PC-3 (cell line): ENCODE data around the gene RXRA.

Experiments
- EZH2 ChIP-seq: fragments of 300-600 bp; sonication (generic); IDR thresholded peaks from one replicate; pipeline ENCODE4 v1.6.1; 2017; ENCODE audit warnings: antibody characterized with exemption, mild to moderate bottlenecking, low read length; ENCODE audit not compliant: unreplicated experiment
- TF ChIP-seq, protein P1 (sequence below): fragments of 300-600 bp; sonication (generic); conservative IDR thresholded peaks from 2 replicates; pipeline ENCODE4 v1.5.1; 2017; ENCODE audit warnings: antibody characterized with exemption, low read depth, mild to moderate bottlenecking, low read length

- TF ChIP-seq, protein P1, sequence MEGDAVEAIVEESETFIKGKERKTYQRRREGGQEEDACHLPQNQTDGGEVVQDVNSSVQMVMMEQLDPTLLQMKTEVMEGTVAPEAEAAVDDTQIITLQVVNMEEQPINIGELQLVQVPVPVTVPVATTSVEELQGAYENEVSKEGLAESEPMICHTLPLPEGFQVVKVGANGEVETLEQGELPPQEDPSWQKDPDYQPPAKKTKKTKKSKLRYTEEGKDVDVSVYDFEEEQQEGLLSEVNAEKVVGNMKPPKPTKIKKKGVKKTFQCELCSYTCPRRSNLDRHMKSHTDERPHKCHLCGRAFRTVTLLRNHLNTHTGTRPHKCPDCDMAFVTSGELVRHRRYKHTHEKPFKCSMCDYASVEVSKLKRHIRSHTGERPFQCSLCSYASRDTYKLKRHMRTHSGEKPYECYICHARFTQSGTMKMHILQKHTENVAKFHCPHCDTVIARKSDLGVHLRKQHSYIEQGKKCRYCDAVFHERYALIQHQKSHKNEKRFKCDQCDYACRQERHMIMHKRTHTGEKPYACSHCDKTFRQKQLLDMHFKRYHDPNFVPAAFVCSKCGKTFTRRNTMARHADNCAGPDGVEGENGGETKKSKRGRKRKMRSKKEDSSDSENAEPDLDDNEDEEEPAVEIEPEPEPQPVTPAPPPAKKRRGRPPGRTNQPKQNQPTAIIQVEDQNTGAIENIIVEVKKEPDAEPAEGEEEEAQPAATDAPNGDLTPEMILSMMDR, result no peak
- TF ChIP-seq EZH2, result no peak
These were observed 43.9 kb downstream of the RXRA start for GRCh38 chr9:134370213-134370492.
